ELR (cell line): ENCODE data around the gene CYB5R3.

ENCODE experiments used
- DNase-seq: peaks from one replicate; pipeline ENCODE4 v3.0.0-alpha.2; 2015; ENCODE audit warnings: low read depth

CYB5R3 gene

DNA sequence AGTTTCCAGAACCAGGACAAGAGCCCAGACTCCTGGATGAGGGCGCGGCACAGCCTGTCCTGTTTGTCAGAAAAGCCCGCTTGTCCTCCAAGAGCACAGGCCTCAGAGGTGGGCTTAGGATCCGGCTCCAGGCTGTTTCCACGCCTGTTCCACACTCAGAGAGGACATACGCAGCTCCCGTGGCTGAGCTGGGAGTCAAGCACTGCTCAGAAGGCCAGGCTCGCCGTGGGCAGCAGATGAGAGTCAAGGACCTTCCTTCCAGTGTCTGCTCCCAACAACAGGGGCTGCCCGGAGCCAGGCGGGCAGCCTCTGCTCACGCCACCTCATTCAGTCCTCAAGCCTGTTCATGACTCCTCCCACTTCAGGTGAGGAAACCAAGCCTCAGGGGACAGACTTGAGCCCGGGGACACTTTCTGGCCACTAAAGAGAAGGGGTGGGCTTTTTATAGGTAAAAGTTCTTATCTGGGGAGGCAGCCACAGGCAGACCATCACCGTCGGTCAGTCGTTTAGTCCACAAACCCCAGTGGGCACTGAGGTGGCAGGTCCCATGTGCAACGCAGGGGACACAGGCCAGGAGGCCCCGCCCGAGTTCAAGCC is 3.8 kb downstream of the CYB5R3 start:
- DNase-seq: no peak

DNA sequence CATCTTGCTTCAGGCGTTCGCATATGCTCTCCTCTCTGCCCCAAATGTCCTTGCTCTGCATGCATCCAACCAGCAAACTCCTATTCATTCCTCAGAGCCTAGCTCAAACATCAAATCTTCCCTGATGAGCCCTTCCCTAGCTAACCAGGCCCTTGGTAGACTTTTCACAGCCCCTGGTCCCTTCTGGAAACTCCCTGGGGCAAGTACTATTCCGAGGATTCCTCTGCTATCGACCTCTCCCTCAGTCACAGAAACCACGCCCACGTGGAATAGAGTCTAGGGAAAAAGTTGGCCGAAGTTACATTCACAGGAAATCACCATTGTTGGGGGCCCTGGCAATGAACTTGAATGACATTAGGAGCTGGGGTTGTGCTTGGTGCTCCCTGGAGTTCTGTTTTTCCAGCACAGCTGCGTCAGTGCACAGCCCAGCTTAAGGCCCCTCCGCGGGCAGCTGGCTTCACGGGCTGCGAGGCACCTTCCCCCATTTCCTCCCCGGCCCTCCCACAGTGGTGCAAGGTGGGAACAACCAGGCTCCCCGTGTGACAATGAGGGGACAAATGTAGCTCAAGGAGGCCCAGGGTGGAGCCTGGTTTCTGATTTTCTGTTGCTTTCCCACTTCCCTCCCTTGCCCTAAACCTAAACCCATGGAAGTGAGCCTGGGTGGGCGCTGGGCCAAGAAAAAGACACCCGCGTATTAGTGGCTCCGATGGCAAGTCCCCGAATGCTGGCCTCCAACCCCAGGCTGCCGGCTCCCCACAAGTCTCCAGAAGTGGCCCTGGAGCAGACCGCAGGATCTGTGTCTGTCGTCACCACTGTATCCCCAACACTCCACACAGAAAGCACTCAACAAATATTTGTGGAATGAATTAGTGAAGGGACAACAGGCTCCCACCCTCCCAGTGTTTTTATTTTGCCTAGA is 4.5 kb downstream of the CYB5R3 start:
- DNase-seq: no peak

DNA sequence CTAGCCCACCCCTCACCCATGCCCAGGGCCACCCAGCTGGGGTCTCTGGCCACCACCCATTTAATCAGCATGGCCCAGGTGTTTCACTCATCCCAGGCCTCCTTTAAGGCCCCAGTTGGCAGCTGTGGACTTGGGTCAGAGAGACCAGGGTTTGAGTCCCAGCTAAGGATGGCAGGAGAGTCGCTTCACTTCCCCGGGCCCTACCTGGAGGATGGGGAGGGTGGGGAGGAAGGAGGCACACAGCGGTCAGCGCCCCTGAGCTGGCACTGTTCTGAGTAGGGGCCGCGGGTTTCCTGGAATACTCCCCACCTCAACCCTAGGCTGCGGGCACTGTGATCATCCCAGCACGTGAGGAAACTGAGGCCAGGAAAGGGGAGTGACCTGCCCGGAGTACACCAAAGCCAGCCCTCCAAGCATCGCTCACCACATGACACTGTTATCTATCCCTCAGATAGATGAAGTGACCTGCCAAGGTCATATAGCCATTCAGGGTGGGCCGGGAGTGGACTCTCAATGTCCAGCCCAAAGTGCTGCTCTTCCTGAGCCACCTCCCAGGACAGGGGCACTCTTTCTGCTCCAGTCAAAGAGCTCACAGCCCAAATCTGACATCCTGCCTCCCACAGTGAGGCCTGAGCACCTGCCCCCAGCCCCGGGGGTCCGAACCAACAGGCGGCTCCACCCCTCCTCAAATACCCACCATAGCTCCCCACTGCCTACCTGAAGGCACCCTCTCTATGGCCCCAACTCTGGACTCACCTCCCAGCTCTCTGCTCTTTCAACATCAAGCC is 5.4 kb downstream of the CYB5R3 start:
- DNase-seq: no peak

DNA sequence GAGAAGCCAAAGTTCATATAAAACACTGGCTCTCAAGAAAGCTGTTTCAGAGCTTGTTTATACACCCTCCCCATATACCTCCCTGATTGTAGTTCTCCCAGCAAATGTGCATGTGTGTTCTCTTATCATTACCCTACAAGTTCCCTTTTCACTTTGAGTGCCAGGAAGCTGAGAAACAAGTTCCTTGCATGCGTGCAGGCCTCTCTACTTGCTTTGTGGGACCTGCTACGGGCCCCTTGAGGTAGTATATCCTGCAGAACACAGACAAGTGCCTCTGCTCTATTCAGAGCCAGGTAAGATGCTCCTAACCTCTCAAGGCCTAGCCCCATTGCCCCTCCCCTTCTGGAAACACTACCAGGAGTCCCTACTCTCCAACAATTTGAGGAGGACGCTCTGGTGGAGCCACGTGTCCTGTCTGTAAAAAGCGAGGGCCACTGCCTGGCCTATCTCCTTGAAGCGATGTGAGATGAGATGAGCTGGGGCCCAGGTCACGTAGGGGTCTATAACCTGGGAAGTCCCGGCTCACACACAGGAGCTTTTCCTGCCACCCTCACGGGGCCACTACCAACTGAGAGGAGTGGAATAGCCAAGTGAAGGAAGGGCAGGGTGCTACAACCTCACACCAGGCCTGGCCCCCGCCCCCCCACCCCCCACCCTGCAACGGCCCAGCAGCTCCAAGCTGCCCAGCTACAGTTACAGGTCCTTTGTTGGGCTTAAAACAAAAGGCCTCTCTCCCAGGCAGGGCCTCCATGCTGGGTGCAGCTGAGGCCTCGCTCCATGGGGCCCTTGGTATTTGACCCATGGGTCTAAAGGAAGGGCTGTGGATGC is 6.2 kb downstream of the CYB5R3 start:
- no peak for DNase-seq

DNA sequence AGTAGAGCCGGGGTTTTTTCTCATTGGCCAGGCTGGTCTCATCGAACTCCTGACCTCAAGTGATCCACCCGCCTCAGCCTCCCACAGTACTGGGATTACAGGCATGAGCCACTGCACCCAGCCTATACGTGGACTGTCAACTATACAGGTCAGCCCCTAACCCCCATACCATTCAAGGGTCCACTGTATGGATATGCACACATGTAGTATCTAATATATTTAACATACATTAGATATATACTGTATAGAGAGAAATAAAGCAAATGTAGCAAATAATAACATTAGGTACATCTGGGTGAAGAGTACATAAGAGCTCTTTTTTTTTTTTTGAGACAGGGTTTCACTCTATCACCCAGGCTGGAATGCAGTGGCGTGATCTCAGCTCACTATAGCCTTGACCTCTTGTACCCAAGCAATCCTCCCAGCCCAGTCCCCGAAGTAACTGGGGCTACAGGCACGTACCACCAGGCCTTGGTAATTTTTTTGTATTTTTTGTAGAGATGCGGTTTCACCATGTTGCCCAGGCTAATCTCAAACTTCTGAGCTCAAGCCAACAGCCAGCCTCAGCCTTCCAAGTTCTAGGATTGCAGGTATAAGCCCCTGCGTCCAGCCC is 7.3 kb downstream of the CYB5R3 start:
- DNase-seq: no peak

DNA sequence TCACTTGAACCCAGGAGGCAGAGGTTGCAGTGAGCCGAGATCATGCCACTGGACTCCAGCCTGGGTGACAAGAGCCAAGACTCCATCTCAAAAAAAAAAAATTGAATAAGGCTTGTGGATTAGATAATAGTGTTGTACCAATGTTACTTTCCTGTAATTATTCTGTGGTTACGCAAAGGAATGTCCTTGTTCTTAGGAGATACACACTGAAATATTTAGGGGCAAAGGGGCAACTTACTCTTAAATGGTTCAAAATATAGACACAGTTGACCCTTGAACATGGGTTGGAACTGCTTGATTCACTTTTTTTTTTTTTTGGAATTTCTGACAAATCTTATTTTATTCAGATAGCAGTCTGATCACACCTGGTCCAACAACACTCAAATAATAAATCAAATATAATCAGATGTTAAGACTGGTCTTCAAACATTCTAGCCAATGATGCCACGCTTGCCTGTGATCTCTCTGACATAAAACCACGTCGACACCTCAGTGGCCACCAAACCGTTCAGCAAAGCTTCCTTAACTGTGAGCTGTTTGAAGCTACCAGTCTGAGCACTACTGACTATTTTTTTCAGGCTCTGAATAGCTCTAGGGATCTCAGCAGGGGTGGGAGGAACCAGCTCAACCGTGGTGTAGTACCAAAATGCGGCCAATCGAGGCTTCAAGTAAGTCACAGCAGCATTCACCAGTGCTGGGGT is 9.5 kb downstream of the CYB5R3 start:
- no peak for DNase-seq

DNA sequence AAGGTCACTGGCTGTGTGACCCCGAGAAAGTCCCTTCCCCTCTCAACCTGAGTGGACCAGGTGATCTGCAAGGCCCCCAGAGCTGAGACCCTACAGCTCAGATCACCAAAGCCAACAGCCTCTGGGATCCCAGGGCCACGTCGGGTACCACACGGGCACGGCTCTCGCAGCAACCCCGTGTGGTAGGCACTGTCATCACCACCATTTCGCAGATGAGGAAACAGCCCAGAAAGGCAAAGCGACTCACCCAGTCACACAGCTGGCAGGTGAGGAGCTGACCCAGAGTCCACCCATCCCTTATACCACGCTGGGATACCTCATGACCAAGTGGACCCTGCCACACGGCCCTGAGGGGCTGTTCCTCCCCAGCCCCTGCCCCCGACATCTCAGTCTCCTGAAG is 11.6 kb downstream of the CYB5R3 start:
- peak; percentile 43 for DNase-seq

DNA sequence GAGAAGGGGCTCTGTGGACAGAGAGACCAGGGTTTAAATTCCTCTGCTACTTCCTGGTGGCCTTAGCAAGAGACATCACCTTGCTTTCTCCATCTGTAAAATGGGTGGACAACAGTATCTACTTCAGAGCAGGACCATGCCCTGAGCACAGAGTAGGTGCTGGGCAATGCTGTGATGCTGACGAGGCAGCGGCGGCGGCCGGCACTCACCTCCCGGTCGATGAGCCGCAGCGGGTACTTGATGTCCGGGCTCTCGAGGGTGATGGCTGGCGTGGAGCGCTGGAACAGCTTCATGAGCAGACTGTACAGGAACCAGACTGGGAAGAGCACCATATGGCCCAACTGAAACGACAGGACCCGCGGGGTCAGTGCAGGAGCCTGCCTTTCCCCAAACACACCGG is 12.7 kb downstream of the CYB5R3 start:
- DNase-seq: no peak

DNA sequence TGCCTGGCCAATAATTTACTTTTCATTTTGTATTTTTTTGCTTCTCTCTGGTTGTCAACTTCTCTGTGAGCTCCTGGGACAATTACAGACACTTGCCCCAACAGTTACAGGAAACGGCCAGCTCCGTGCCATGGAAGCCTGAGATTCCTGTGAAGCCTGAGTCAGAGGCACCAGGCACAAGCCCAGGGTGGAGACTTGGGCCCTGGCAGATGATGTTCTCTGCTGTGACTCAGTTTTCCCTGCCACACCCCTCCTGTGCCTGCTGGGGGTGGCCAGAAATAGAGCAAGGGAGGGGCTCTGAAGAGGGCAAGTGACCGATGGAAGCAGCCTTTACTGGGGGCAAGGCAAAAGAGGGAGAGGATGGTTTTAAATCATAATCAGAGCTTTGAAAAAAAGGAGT is 13.7 kb downstream of the CYB5R3 start:
- DNase-seq: peak; percentile 95

DNA sequence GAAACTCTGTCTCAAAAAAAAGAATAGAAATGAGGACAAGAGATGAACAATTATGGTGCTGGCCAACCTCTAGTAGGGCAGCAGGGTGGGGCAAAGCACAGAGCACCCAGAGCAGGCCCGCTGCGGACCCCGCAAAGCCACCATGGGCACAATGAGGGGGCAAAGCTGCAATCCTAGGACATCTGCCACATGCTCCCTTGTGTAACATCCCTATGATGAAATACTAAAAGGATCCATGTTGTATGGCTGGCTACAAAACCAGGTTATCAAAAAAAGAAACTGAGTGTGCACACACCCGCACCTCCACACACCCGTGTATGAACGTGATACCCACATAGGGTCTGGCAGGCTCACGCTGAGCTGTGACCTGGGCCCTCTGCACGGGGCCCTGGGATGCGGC is 16.2 kb downstream of the CYB5R3 start:
- no peak for DNase-seq

DNA sequence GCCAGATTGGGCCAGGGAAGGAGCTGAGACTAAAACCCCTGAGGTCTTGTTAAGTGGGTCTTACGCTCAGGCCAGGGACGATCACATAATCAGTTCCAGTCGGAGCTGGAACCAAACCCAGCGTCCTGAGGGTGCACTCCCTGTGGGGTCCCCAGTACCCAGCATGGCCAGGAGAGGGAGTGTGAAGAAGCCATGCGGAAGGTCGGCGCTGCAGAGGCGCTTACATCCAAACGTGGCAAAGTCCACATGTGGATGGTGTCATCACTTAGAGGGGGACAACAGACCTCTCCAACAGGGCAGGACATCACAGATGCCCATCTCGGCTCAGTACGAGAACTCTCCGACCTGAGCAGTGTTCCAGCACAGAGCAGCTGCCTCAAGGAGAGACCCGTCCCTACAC is 17.1 kb downstream of the CYB5R3 start:
- no peak for DNase-seq

DNA sequence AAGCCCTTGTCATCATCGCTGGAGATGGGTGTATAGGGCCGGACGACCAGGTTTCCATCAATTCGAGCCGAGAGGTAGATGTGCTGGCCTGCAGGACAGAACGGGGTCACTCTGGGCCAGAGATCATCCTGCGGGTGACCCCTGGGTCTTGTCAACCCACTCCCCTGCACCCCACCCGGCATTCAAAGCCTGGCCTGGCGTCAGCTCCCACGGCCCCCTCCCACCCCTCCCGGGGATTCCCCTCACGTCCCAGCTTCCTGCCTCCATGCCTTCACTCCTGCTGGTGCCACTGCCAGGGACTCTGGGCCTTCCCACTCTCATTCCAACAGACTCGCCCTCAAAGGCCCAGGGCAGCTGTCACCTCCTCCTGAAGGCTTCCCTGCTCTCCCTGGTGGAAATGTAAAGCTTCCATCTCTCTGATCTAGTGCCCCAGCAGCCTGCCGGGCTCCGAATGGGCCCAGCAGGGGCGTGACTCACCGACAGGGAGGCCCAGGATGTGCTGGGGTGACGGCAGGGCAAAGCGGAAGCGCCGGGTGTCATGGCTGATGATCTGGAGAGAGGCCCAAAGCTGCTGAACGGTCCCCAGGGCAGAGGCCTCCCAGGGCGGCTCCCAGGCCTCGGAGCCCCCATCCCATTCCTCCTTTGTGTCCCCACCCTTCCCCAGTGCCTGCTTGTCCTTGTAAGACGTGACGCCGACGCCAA is 18.1 kb downstream of the CYB5R3 start:
- peak; percentile 83 for DNase-seq

DNA sequence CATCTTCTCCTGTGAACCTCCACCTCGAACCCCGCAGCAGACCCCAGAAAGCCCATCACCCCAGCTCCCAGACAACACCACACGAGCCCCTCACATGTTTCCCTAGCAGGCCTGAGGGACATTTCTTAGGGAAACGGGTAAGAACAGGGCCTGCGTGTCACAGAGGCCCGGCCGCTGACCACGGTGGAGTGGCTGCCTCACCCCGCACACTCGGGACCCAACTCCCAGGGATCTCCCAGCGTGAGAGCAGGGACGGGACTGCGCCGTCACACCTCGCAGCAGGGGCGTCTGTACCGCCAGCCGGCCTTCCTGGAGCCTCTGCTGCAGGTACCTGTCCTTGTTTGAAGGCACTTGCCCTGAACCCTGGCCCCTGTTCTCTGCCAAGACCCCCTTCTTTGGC is 19.0 kb downstream of the CYB5R3 start:
- no peak for DNase-seq

DNA sequence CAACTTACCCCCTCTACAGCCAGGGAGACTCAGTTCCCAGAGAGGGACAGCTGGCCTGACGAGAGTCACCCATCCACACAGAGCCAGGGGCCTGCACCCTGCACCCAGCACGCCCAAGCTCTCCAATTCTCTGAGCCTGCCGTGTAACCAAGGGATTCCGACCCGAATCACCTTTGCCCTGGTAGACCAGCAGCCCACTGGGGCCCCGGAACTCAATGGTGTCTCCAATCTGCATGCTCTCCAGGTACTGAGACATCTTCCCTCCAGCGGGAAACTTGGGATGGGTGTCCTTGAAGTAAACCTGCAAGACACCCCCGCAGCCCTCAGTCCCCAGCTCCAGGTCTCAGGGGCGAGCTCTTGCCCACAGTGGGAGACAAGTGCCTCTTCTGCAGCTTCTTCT is 21.2 kb downstream of the CYB5R3 start:
- no peak for DNase-seq

DNA sequence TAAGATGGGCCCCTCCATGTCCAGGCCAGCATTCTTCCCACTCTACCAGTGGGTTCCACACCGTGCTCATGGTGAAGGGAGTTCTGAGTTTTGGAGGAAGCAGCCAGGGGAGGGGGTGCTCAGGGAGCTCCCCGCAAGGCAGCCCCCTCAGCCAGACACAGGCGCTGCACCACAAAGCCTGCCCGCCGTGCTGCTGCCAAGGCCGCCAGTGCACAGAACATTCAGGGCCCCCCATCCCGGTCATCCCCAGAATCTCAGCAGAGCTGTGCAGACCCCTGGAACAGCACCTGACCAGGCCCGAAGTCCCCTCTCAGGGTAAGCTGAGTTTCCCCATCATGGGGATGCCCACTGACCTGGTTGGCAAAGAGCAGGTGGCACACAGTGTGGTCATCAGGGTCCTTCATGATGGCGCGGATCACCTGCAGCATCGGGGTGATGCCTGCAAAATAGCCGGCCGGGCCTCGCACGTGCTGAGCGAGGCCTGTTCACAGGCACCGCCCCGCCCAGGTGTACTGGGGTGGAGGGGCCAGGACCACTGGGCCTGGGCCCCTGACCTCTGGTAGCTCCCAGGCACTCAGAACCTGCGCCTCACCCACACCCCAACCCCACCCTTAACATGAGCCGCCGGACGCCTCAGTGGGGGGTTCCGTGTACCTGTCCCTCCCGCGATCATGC is 22.1 kb downstream of the CYB5R3 start:
- no peak for DNase-seq

DNA sequence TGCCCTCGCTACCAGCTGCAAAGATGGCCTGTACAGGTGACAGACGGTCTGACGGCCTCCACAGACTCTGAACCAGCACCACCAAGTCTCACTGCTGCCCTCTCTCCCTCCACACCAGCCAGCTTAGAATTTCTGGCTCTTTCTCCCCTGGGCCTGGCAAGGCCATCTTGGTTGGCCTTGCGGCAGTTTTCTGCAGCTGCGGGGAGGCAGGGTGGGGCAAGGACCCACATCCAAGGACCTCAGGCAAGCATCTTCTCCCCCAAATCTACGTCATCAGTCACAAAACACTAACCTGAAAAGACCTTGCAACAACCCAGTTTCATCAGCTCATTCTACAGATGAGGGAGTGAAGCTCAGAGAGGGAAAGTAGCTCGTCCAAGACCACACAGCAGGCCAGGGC is 22.8 kb downstream of the CYB5R3 start:
- no peak for DNase-seq

DNA sequence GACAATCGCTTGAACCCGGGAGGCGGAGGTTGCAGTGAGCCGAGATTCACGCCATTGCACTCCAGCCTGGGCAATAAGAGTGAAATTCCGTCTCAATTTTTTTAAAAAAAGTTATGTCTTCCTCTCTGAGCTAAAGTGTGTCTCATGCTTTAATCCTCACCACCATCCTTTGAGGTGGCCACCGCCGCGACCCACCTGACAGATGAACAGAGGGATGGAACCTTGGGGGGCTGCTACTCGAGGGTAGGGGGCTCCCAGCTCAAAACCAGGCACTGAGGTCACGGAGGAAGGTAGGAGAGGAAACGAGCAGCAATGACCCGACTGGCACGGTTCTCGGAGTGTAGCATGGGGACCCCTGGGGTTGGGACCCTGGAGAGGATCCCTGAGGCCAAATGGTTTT is 23.8 kb downstream of the CYB5R3 start:
- DNase-seq: no peak

DNA sequence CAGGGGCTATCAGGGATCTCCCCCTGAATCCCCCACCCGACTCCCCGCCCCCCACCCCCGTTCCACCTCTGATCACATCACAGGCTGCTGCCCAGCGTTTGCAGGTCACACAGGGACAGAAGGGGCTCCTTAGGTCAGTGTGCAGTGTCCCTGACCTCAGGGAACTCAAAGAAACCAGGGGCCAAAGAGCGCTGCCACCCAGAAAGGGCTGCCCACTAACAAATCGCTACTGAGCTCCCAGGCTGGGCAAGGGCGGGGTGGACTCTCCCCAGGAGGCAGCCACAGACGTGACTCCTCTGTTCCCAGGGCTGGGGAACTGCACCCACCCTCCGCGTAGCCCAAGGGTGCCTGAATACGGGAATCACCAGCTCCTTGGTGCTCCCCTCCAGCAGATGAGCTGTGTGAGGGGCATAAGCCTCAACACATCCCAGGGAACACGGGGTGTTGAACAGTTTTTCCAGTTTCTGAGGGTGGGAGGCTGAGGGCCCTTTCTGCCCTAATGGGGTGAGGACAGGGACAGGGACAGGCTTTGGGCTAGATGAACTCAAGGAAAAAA is 24.6 kb downstream of the CYB5R3 start:
- DNase-seq: no peak

DNA sequence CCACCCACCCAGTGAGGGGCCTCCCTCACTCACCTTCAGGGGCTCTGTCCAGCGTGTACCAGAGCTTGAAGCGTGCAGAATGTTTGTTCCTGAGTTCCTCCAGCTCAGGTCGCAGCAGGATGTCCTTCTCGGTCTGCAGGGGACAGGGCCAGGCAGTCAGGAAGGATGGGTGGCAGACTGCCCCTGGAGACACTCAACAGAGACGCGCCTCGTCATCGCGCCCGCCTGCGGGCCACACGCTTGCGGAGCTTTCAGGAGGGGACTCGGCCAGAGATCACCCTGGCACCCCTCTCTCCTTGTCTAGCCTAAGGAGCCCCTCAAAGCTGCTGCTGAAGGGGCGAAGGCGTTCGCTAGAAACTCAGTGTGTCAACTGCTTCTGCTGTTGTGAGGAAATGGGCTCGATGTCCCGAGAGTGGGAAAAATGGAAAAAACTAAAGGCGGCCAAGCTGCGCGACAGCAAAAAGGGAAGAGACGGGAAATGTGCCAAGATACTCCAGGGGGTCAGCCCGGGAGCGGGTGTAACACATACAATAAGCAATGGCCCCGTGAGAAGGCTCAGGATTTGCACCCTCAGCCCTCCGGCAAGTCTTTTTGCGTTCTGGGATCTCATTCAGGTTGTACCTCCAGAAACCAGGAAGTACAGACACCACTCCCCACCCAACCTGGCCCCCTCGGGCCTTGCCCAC is 25.3 kb downstream of the CYB5R3 start:
- no peak for DNase-seq
